IMR-90 (cell line): Measurements from ENCODE around the gene MICALL2. TPM values are rescaled to one million over a fixed set of nuclear protein-coding genes. Genes with fewer than 3 reads are reported as not detected.

Experiments
- ATAC-seq: fragments of 200-7000 bp; cut with Tn5 transposase; 2 replicates; pipeline ENCODE4 v1.9.1; 2020; ENCODE audit warnings: low read depth, mild to moderate bottlenecking, moderate library complexity
- BruUV-seq: library from RNA; stranded (reverse); fragments of 400-500 nt; replicated peaks from 2 replicates; lab custom pipeline; 2021; lab: Mats Ljungman, UMichigan
- CTCF ChIA-PET: fragments of 300-600 bp; formaldehyde crosslinking; extraction: SDS; loops from one replicate; lab custom pipeline; 2021; ENCODE audit warnings: antibody characterized with exemption; lab: Yijun Ruan, JAX
- POLR2A ChIA-PET: fragments of 300-600 bp; sonication (Branson Sonifier 250); formaldehyde crosslinking; loops from one replicate; lab custom pipeline; 2022; ENCODE audit warnings: antibody characterized with exemption; ENCODE audit not compliant: unreplicated experiment; lab: Charles Lee
- DNase-seq: peaks from one replicate; pipeline ENCODE4 v3.0.0; 2013
- H2AFZ ChIP-seq: replicated peaks from 2 replicates; pipeline ENCODE3; 2013; ENCODE audit warnings: low read length, mild to moderate bottlenecking; ENCODE audit not compliant: poor library complexity
- H2AK5ac ChIP-seq: 2 replicates; pipeline ENCODE4 v1.6.1; 2013; ENCODE audit warnings: low read depth, low read length, inconsistent platforms
- H2AK9ac ChIP-seq: replicated peaks from 2 replicates; pipeline ENCODE3; 2013; ENCODE audit warnings: mild to moderate bottlenecking, low read depth, low read length, moderate library complexity; ENCODE audit not compliant: poor library complexity
- H2BK120ac ChIP-seq: 2 replicates; pipeline ENCODE4 v1.6.1; 2013; ENCODE audit warnings: low read depth, low read length, inconsistent platforms
- H2BK15ac ChIP-seq: 3 replicates; pipeline ENCODE4 v1.6.1; 2013; ENCODE audit warnings: low read depth, low read length, inconsistent platforms
- H2BK20ac ChIP-seq: 2 replicates; pipeline ENCODE4 v1.6.1; 2013; ENCODE audit warnings: low read depth, mild to moderate bottlenecking, inconsistent platforms, low read length, moderate library complexity
- H2BK5ac ChIP-seq: 2 replicates; pipeline ENCODE4 v1.6.1; 2013; ENCODE audit warnings: mild to moderate bottlenecking, low read depth, low read length, inconsistent platforms; ENCODE audit not compliant: poor library complexity, severe bottlenecking
- H3K14ac ChIP-seq: replicated peaks from 2 replicates; pipeline ENCODE4 v1.6.1; 2013; ENCODE audit warnings: low read depth, low read length, inconsistent platforms
- H3K18ac ChIP-seq: 2 replicates; pipeline ENCODE4 v1.6.1; 2013; ENCODE audit warnings: low read depth, low read length, control low read depth
- H3K23ac ChIP-seq: 2 replicates; pipeline ENCODE4 v1.6.1; 2013; ENCODE audit warnings: low read depth, low read length, inconsistent platforms
- H3K27ac ChIP-seq: 2 replicates; pipeline ENCODE4 v1.5.1; 2013; ENCODE audit warnings: mild to moderate bottlenecking, control low read depth, low read length; ENCODE audit not compliant: insufficient read depth
- H3K27me3 ChIP-seq: 2 replicates; pipeline ENCODE4 v1.6.1; 2013; ENCODE audit warnings: low read length; ENCODE audit not compliant: control insufficient read depth, insufficient read depth
- H3K36me3 ChIP-seq: 2 replicates; pipeline ENCODE4 v1.6.1; 2013; ENCODE audit warnings: low read length, mixed read lengths; ENCODE audit not compliant: control insufficient read depth, insufficient read depth
- H3K4ac ChIP-seq: 2 replicates; pipeline ENCODE4 v1.6.1; 2013; ENCODE audit warnings: low read depth, low read length, inconsistent platforms
- H3K4me1 ChIP-seq: 2 replicates; pipeline ENCODE4 v1.6.1; 2013; ENCODE audit warnings: low read length, mixed read lengths; ENCODE audit not compliant: control insufficient read depth, insufficient read depth
- H3K4me2 ChIP-seq: 2 replicates; pipeline ENCODE4 v1.6.1; 2013; ENCODE audit warnings: low read depth, mild to moderate bottlenecking, control low read depth, low read length, moderate library complexity
- H3K4me3 ChIP-seq: 2 replicates; pipeline ENCODE4 v1.5.1; 2013; ENCODE audit warnings: low read depth, mild to moderate bottlenecking, control low read depth, low read length, moderate library complexity; ENCODE audit not compliant: insufficient read depth
- H3K56ac ChIP-seq: 2 replicates; pipeline ENCODE4 v1.6.1; 2013; ENCODE audit warnings: low read length, inconsistent platforms; ENCODE audit not compliant: insufficient read depth; ENCODE audit errors: extremely low read depth
- H3K79me1 ChIP-seq, 2 experiments: 2 replicates each; pipeline ENCODE4 v1.6.1; 2013; ENCODE audit warnings: low read length in 2 of 2, inconsistent platforms in 1 of 2, low read depth in 1 of 2
- H3K9ac ChIP-seq: 2 replicates; pipeline ENCODE4 v1.6.1; 2013; ENCODE audit warnings: low read depth, low read length, control low read depth
- H3K9me1 ChIP-seq: 2 replicates; pipeline ENCODE4 v1.6.1; 2013; ENCODE audit warnings: low read length, inconsistent platforms; ENCODE audit not compliant: insufficient read depth
- H3K9me3 ChIP-seq: 2 replicates; pipeline ENCODE4 v1.6.1; 2013; ENCODE audit warnings: low read length; ENCODE audit not compliant: control insufficient read depth, insufficient read depth
- H4K20me1 ChIP-seq: 2 replicates; pipeline ENCODE4 v1.6.1; 2013; ENCODE audit warnings: low read length, inconsistent platforms; ENCODE audit not compliant: insufficient read depth
- H4K5ac ChIP-seq: 2 replicates; pipeline ENCODE4 v1.6.1; 2013; ENCODE audit warnings: mild to moderate bottlenecking, low read depth, low read length, control low read depth
- H4K8ac ChIP-seq, 2 experiments: 2 replicates each; pipeline ENCODE4 v1.6.1; 2013; ENCODE audit warnings: low read depth in 2 of 2, low read length in 2 of 2, control low read depth in 1 of 2, inconsistent platforms in 1 of 2
- H4K91ac ChIP-seq: 2 replicates; pipeline ENCODE4 v1.6.1; 2013; ENCODE audit warnings: low read depth, low read length, inconsistent platforms; ENCODE audit not compliant: insufficient read depth
- BHLHE40 ChIP-seq: fragments of 150-350 bp; IDR thresholded peaks from 2 replicates; pipeline ENCODE4 v1.6.1; 2016; ENCODE audit warnings: mild to moderate bottlenecking, low read depth, low read length
- CHD1 ChIP-seq: IDR thresholded peaks from 2 replicates; pipeline ENCODE4 v1.6.1; 2012; ENCODE audit warnings: low read depth, low read length, improper control_type of control experiment
- CTCF ChIP-seq: conservative IDR thresholded peaks from 2 replicates; pipeline ENCODE4 v1.5.1; 2012; ENCODE audit warnings: mild to moderate bottlenecking, low read depth, low read length, improper control_type of control experiment
- ELK1 ChIP-seq: fragments of 150-350 bp; IDR thresholded peaks from 2 replicates; pipeline ENCODE4 v1.6.1; 2016; ENCODE audit warnings: low read depth, mild to moderate bottlenecking, low read length, moderate library complexity, borderline replicate concordance
- MAZ ChIP-seq: IDR thresholded peaks from 2 replicates; pipeline ENCODE4 v1.6.1; 2012; ENCODE audit warnings: low read depth, mild to moderate bottlenecking, low read length, improper control_type of control experiment, moderate library complexity, borderline replicate concordance
- NFE2L2 ChIP-seq: fragments of 150-350 bp; IDR thresholded peaks from 2 replicates; pipeline ENCODE4 v1.6.1; 2016; ENCODE audit warnings: low read depth, mild to moderate bottlenecking, low read length
- POLR2A ChIP-seq: IDR thresholded peaks from 2 replicates; pipeline ENCODE4 v1.6.1; 2012; ENCODE audit warnings: mild to moderate bottlenecking, low read depth, low read length
- RCOR1 ChIP-seq: IDR thresholded peaks from 2 replicates; pipeline ENCODE4 v1.6.1; 2012; ENCODE audit warnings: mild to moderate bottlenecking, low read length, improper control_type of control experiment; ENCODE audit not compliant: insufficient replicate concordance
- RFX5 ChIP-seq: IDR thresholded peaks from 2 replicates; pipeline ENCODE4 v1.8.0; 2012; ENCODE audit warnings: low read depth, mild to moderate bottlenecking, low read length, moderate library complexity
- USF2 ChIP-seq: fragments of 150-350 bp; IDR thresholded peaks from 2 replicates; pipeline ENCODE4 v1.6.1; 2017; ENCODE audit warnings: mild to moderate bottlenecking, antibody characterized with exemption, low read length, low read depth
- WGBS, 2 experiments: methylation state at CpG; one replicate each; pipeline versions ENCODE4 v1.1.5 to v1.1.7; 2013; ENCODE audit warnings: missing lambda C conversion rate in 2 of 2; ENCODE audit not compliant: insufficient read length in 1 of 2; ENCODE audit errors: extremely low coverage in 2 of 2; 5-methylcytosine and 5-hydroxymethylcytosine counted together
- dilution Hi-C: fragments of 300-500 bp; cut with HindIII; formaldehyde crosslinking; loops from one replicate; pipeline ENCODE4 v1.14.3; 2018; ENCODE audit warnings: low sequenced_read_pairs; ENCODE audit not compliant: unreplicated experiment
- in situ Hi-C: fragments of 300-500 bp; cut with MboI; formaldehyde crosslinking; loops from 3 replicates; pipeline ENCODE4 v1.14.3; 2019; ENCODE audit warnings: low sequenced_read_pairs, inconsistent platforms, mixed read lengths
- intact Hi-C: fragments of 100-400 bp; cut with micrococcal nuclease; formaldehyde crosslinking; loops from 2 replicates; pipeline ENCODE4 v1.10.0; 2022
- polyA plus RNA-seq, 3 experiments: library from polyadenylated mRNA; depleted of rRNA; stranded (reverse); fragments of >200 nt; gene quantifications; 2 replicates each; pipeline ENCODE4 v1.2.3, GENCODE V29; 2012; ENCODE audit warnings: low replicate concordance in 1 of 3
- total RNA-seq: library from RNA; depleted of rRNA; stranded (reverse); fragments of >200 nt; gene quantifications from 2 replicates; pipeline ENCODE4 v1.2.3, GENCODE V29; 2012

MICALL2 gene
- total and polyA plus RNA-seq, 2 of the 4 experiments (the other 2 are of a cell fraction): 6.6 to 34.1 TPM

- H3K9ac ChIP-seq: no peak overlapping the region
- peak overlapping the region; percentile 73; the same call in 1 of the 2 replicates for H2AK5ac ChIP-seq
- no peak overlapping the region for H3K4me2 ChIP-seq
- intact Hi-C loops: no loop called here
- dilution Hi-C loops: no loop called here
- H4K20me1 ChIP-seq: peaks cover 14% of the 10 kb centered on the region
- H3K4me3 ChIP-seq: no peak overlapping the region
- no peak overlapping the region for H3K14ac ChIP-seq
- no peak overlapping the region for H2BK15ac ChIP-seq
- no peak for TF ChIP-seq CHD1
- TF ChIP-seq MAZ: no peak
- no peak for TF ChIP-seq CTCF
- TF ChIP-seq USF2: no peak
- TF ChIP-seq RCOR1: no peak
- no peak for TF ChIP-seq RFX5
- TF ChIP-seq POLR2A: no peak
- TF ChIP-seq NFE2L2: no peak
- no peak for TF ChIP-seq ELK1
- no peak for TF ChIP-seq BHLHE40
- no peaks in the 10 kb centered on the region for H3K9me3 ChIP-seq
- H3K27me3 ChIP-seq: no peaks in the 10 kb centered on the region
- WGBS, 2 experiments: 96% methylated on average over 9 of the region's 35 CpGs; no CpG with 5 or more reads in 1 of the 2 experiments
- DNase-seq (no peak), ATAC-seq (no peak)
- H2AK9ac ChIP-seq: peak overlapping the region; percentile 78
- H3K23ac ChIP-seq: no peak overlapping the region
- no peak overlapping the region for H2BK5ac ChIP-seq
- ChIA-PET POLR2A (no interaction called here), CTCF (no interaction called here)
- H3K36me3 ChIP-seq: peaks cover 16% of the 10 kb centered on the region
- H2AFZ ChIP-seq: no peak overlapping the region
- H3K27ac ChIP-seq: no peak overlapping the region
- H4K91ac ChIP-seq: no peak overlapping the region
- H2BK20ac ChIP-seq: no peak overlapping the region
- H3K4ac ChIP-seq: no peak overlapping the region
- no peak overlapping the region for H3K56ac ChIP-seq
- H4K5ac ChIP-seq: no peak overlapping the region
- peaks cover 5% of the 10 kb centered on the region for H3K4me1 ChIP-seq
- no peak overlapping the region for H2BK120ac ChIP-seq
- 0 out of 2 replicates have a peak, but pooled peaks cover 3% of the 10 kb centered on the region for H3K9me1 ChIP-seq
- in situ Hi-C loops: no loop called here
- H3K79me1 ChIP-seq: peaks cover 16 to 37% of the 10 kb centered on the region in 2 experiments
- H3K18ac ChIP-seq: no peak overlapping the region
- no peak overlapping the region for H4K8ac ChIP-seq
- no TSS peak for BruUV-seq
These were observed 46.7 kb upstream of the MICALL2 start for GRCh38 chr7:1505731-1506550.
